ENCODE data around the gene EXOC3L1.

EXOC3L1 gene

GRCh38 chr16:67170168-67170948, 19.6 kb downstream of the EXOC3L1 start, which contains the start of gene NOL3:
Gene NOL3 (plus strand): TSS chr16:67170538.
- intact Hi-C loops (cut with DNase I; ENCODE audit: low total_unique reads), result no loop called here
- Histone ChIP-seq H3K36me3 (peaks cover 0 to 5% (median 3%) of the 10 kb centered on the region in 3 donors), H3K9me3 (no peaks in the 10 kb centered on the region), H3K27me3 (peaks cover 0 to 9% of the 10 kb centered on the region in 2 donors), H3K4me1 (peaks cover 7 to 65% (median 58%) of the 10 kb centered on the region in 4 donors), H3K4me3 (peak within 1 kb of the TSS; percentile 49 to 59), H3K27ac (peak within 1 kb of the TSS; percentile 92 to 96)
- DNase-seq, result peak; percentile 89 to 96
- TF ChIP-seq CTCF (IDR thresholded peaks at IDR 0.05), result peak in 1 of 2 experiments; percentile 35

- Histone ChIP-seq H3K9me3 (no peaks in the 10 kb centered on the region), H3K4me3 (peak overlapping the region; percentile 49 to 59), H3K27ac (peak overlapping the region; percentile 92 to 96), H3K27me3 (peaks cover 0 to 15% of the 10 kb centered on the region in 2 donors), H3K4me1 (peaks cover 7 to 65% (median 58%) of the 10 kb centered on the region in 4 donors), H3K36me3 (no peaks in the 10 kb centered on the region)
- no peak for DNase-seq
- intact Hi-C loops (cut with DNase I; ENCODE audit: low total_unique reads), result no loop called here
- peak in 1 of 2 experiments; percentile 42 for TF ChIP-seq CTCF (IDR thresholded peaks at IDR 0.05)
These were observed 20.2 kb downstream of the EXOC3L1 start for GRCh38 chr16:67169642-67170167.

- Histone ChIP-seq H3K9me3 (no peaks in the 10 kb centered on the region), H3K4me1 (peaks cover 0 to 68% (median 59%) of the 10 kb centered on the region in 4 donors), H3K4me3 (no peak overlapping the region), H3K36me3 (no peaks in the 10 kb centered on the region), H3K27me3 (peaks cover 0 to 22% of the 10 kb centered on the region in 2 donors), H3K27ac (peak overlapping the region; percentile 92 to 96)
- no peak for TF ChIP-seq CTCF (IDR thresholded peaks at IDR 0.05)
- no peak for DNase-seq
- intact Hi-C loops (cut with DNase I; ENCODE audit: low total_unique reads), result no loop called here
These were observed 20.9 kb downstream of the EXOC3L1 start for GRCh38 chr16:67169011-67169451.

GRCh38 chr16:67167588-67167987, 22.3 kb downstream of the EXOC3L1 start:
- H3K4me1 ChIP-seq, result peaks cover 4 to 71% (median 65%) of the 10 kb centered on the region in 4 donors
- no peak for TF ChIP-seq CTCF (IDR thresholded peaks at IDR 0.05)
- peak overlapping the region in 1 of 2 donors; percentile 11 for H3K27ac ChIP-seq
- H3K4me3 ChIP-seq, result no peak overlapping the region
- intact Hi-C loops (cut with DNase I; ENCODE audit: low total_unique reads), result no loop called here
- H3K27me3 ChIP-seq, result peaks cover 0 to 35% of the 10 kb centered on the region in 2 donors
- H3K36me3 ChIP-seq, result no peaks in the 10 kb centered on the region
- H3K9me3 ChIP-seq, result no peaks in the 10 kb centered on the region
- DNase-seq, result no peak

GRCh38 chr16:67166598-67167168, 23.3 kb downstream of the EXOC3L1 start:
- DNase-seq, result no peak
- Histone ChIP-seq H3K36me3 (no peaks in the 10 kb centered on the region), H3K4me3 (no peak overlapping the region), H3K9me3 (no peaks in the 10 kb centered on the region), H3K4me1 (peaks cover 4 to 77% (median 67%) of the 10 kb centered on the region in 4 donors), H3K27ac (peak overlapping the region in 1 of 2 donors; percentile 11), H3K27me3 (peaks cover 0 to 42% of the 10 kb centered on the region in 2 donors)
- no peak for TF ChIP-seq CTCF (IDR thresholded peaks at IDR 0.05)
- intact Hi-C loops (cut with DNase I; ENCODE audit: low total_unique reads), result no loop called here

Measured in tibial artery (tissue), 4 donors.